DMS53 treated with DMSO at 0.1 percent for 48 hours (cell line): Measurements from ENCODE around the gene IGLL1.

Experiments
- DNase-seq: peaks from one replicate; lab custom pipeline; 2025; ENCODE audit not compliant: unreplicated experiment; lab: John Stamatoyannopoulos, UW

The IGLL1 gene

GRCh38 chr22:23530106-23530505 is 50.0 kb downstream of the IGLL1 start:
- DNase-seq = no peak

GRCh38 chr22:23529166-23530103 is 50.7 kb downstream of the IGLL1 start:
- no peak for DNase-seq

- no peak for DNase-seq
These were observed 51.9 kb downstream of the IGLL1 start for GRCh38 chr22:23527971-23528740.

- DNase-seq = no peak
These were observed 53.3 kb downstream of the IGLL1 start for GRCh38 chr22:23526596-23527316.

- DNase-seq = no peak
These were observed 54.6 kb downstream of the IGLL1 start for GRCh38 chr22:23525510-23525909.

GRCh38 chr22:23524226-23524625 is 55.9 kb downstream of the IGLL1 start:
- DNase-seq = no peak

GRCh38 chr22:23523713-23524112 is 56.4 kb downstream of the IGLL1 start:
- DNase-seq = no peak
